ENCODE measurements around the gene HIP1.
"Not testable (repeated sequence)": the region's sequence is repeated elsewhere in the genome, so short reads cannot be mapped to it uniquely, and the experiment has no call there.

Gene HIP1

GRCh38 chr7:75604408-75604807 is 134.3 kb downstream of the HIP1 start:
- H3K4me1 ChIP-seq (ENCODE audit: control insufficient read depth, low read length) = no peaks in the 10 kb centered on the region
- H3F3A ChIP-seq (ENCODE audit: control insufficient read depth, insufficient read depth) = no peaks in the 10 kb centered on the region
- no peaks in the 10 kb centered on the region for H3K9me2 ChIP-seq (replicated peaks; ENCODE audit: control insufficient read depth, low read length)
- H3K27me3 ChIP-seq (ENCODE audit: control insufficient read depth, low read length) = peaks cover 3% of the 10 kb centered on the region; the same call in 1 of the 2 replicates
- H4K20me1 ChIP-seq (ENCODE audit: control insufficient read depth, insufficient read depth, low read depth, low read length) = no peaks in the 10 kb centered on the region
- TF ChIP-seq EZH2phosphoT487 (IDR thresholded peaks at IDR 0.05; ENCODE audit: borderline replicate concordance, low read length) (no peak), CTCF (IDR thresholded peaks at IDR 0.05; ENCODE audit: low read depth, low read length, poor library complexity, severe bottlenecking) (no peak)
- H3K4me2 ChIP-seq (ENCODE audit: low read length) = no peak overlapping the region
- no peaks in the 10 kb centered on the region for H3K9me3 ChIP-seq (ENCODE audit: control insufficient read depth, insufficient read depth, low read length)
- no peak overlapping the region for H3K27ac ChIP-seq (ENCODE audit: low read depth, low read length)
- no peaks in the 10 kb centered on the region for H3K36me3 ChIP-seq (ENCODE audit: control insufficient read depth, low read length)
- H3K4me3 ChIP-seq (ENCODE audit: low read length) = no peak overlapping the region
- H3K79me2 ChIP-seq (ENCODE audit: control insufficient read depth, low read length) = no peaks in the 10 kb centered on the region

GRCh38 chr7:75602831-75603230 is 135.9 kb downstream of the HIP1 start:
- not testable (repeated sequence) for H3K9me3 ChIP-seq (ENCODE audit: control insufficient read depth, insufficient read depth, low read length); H3K36me3 ChIP-seq (ENCODE audit: control insufficient read depth, low read length); H3K27ac ChIP-seq (ENCODE audit: low read depth, low read length); H3K79me2 ChIP-seq (ENCODE audit: control insufficient read depth, low read length); H3K4me1 ChIP-seq (ENCODE audit: control insufficient read depth, low read length); H3K9me2 ChIP-seq (replicated peaks; ENCODE audit: control insufficient read depth, low read length); H3K27me3 ChIP-seq (ENCODE audit: control insufficient read depth, low read length); H3K4me2 ChIP-seq (ENCODE audit: low read length); H3K4me3 ChIP-seq (ENCODE audit: low read length); H3F3A ChIP-seq (ENCODE audit: control insufficient read depth, insufficient read depth); H4K20me1 ChIP-seq (ENCODE audit: control insufficient read depth, insufficient read depth, low read depth, low read length)

- H3K9me3 ChIP-seq (ENCODE audit: control insufficient read depth, insufficient read depth, low read length) = no peaks in the 10 kb centered on the region
- H3F3A ChIP-seq (ENCODE audit: control insufficient read depth, insufficient read depth) = no peaks in the 10 kb centered on the region
- no peaks in the 10 kb centered on the region for H3K79me2 ChIP-seq (ENCODE audit: control insufficient read depth, low read length)
- H3K4me2 ChIP-seq (ENCODE audit: low read length) = no peak overlapping the region
- TF ChIP-seq CTCF (IDR thresholded peaks at IDR 0.05; ENCODE audit: low read depth, low read length, poor library complexity, severe bottlenecking) (no peak), EZH2phosphoT487 (IDR thresholded peaks at IDR 0.05; ENCODE audit: borderline replicate concordance, low read length) (no peak)
- no peak overlapping the region for H3K4me3 ChIP-seq (ENCODE audit: low read length)
- no peaks in the 10 kb centered on the region for H3K9me2 ChIP-seq (replicated peaks; ENCODE audit: control insufficient read depth, low read length)
- H3K4me1 ChIP-seq (ENCODE audit: control insufficient read depth, low read length) = no peaks in the 10 kb centered on the region
- H3K27ac ChIP-seq (ENCODE audit: low read depth, low read length) = no peak overlapping the region
- no peaks in the 10 kb centered on the region for H4K20me1 ChIP-seq (ENCODE audit: control insufficient read depth, insufficient read depth, low read depth, low read length)
- peaks cover 9% of the 10 kb centered on the region for H3K27me3 ChIP-seq (ENCODE audit: control insufficient read depth, low read length)
- no peaks in the 10 kb centered on the region for H3K36me3 ChIP-seq (ENCODE audit: control insufficient read depth, low read length)
Observed at GRCh38 chr7:75601539-75601938, 137.2 kb downstream of the HIP1 start.

GRCh38 chr7:75600748-75601147 is 138.0 kb downstream of the HIP1 start:
- H3K36me3 ChIP-seq (ENCODE audit: control insufficient read depth, low read length); H4K20me1 ChIP-seq (ENCODE audit: control insufficient read depth, insufficient read depth, low read depth, low read length); H3K4me3 ChIP-seq (ENCODE audit: low read length); H3F3A ChIP-seq (ENCODE audit: control insufficient read depth, insufficient read depth); H3K4me2 ChIP-seq (ENCODE audit: low read length); H3K9me2 ChIP-seq (replicated peaks; ENCODE audit: control insufficient read depth, low read length); H3K9me3 ChIP-seq (ENCODE audit: control insufficient read depth, insufficient read depth, low read length); H3K79me2 ChIP-seq (ENCODE audit: control insufficient read depth, low read length); H3K4me1 ChIP-seq (ENCODE audit: control insufficient read depth, low read length); H3K27ac ChIP-seq (ENCODE audit: low read depth, low read length): not testable (repeated sequence)
- peaks cover 12% of the 10 kb centered on the region for H3K27me3 ChIP-seq (ENCODE audit: control insufficient read depth, low read length)
